ENCODE data around the gene CDH5. TPM values are rescaled to one million over a fixed set of nuclear protein-coding genes. Genes with fewer than 3 reads are reported as not detected.

CDH5 gene
- total and polyA plus RNA-seq, 9 donors = 6.0 to 36.8 (median 13.4) TPM

DNA sequence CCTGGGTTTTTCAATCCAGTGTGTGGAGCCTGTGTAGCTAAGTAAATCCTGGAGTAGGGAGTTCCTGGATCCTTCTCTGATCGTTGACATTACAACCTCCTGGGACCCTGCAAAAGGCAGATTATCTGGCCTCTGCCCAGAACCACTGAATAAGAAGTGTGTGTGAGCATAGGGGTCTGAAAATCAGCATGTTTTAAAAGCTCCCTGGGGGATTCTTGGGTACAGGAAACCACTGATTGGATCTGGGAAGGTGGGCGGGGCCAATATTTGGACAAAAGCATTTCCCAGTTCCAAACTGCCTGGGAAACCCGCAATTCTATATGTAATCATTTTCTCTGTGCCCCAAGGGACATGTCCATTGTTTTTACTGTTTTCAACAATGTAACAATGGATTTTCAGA lies 33.4 kb downstream of the CDH5 start:
- Histone ChIP-seq H3K27ac (no peak overlapping the region), H3K36me3 (no peaks in the 10 kb centered on the region)
- WGBS, 3 donors = 58 to 66% (median 63%) methylated on average over 3 of the region's 3 CpGs

DNA sequence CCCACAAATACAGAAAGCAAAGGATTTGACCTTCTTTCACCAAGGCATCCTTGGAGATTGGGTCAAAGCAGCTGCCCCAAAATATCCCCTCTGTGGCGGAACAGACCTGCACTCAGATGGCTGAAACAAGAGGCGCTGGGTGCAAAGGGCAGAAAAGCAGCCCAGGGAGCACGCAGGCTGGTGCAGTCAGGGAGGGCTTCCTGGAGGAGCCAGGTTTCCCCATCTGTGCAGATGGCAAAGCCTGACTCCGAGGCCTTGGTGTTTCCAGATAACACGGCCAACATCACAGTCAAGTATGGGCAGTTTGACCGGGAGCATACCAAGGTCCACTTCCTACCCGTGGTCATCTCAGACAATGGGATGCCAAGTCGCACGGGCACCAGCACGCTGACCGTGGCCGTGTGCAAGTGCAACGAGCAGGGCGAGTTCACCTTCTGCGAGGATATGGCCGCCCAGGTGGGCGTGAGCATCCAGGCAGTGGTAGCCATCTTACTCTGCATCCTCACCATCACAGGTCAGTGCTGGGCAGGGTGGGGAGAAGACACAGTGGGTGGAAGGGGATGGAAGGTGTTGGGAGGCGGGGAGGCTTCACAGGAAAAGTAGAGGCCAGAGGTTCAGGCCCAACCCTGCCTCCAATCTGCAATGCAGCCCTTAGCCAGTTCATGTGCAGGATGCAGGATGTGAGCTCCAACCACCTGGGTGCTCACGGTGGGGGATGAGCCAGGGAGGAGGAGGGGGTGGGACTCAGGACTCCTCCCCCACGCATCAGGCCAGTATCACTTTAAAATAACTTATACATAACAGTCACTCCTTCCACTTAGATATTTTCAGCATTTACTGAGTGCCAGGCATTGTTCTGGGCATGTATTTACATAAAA lies 34.3 kb downstream of the CDH5 start:
- DNase-seq = no peak
- Histone ChIP-seq H3K9me3 (no peaks in the 10 kb centered on the region), H3K4me1 (ENCODE audit: insufficient read depth) (peaks cover 2% of the 10 kb centered on the region), H3K27me3 (no peaks in the 10 kb centered on the region), H3K36me3 (no peaks in the 10 kb centered on the region), H3K4me3 (no peak overlapping the region), H3K27ac (no peak overlapping the region)
- TF ChIP-seq, protein P1, sequence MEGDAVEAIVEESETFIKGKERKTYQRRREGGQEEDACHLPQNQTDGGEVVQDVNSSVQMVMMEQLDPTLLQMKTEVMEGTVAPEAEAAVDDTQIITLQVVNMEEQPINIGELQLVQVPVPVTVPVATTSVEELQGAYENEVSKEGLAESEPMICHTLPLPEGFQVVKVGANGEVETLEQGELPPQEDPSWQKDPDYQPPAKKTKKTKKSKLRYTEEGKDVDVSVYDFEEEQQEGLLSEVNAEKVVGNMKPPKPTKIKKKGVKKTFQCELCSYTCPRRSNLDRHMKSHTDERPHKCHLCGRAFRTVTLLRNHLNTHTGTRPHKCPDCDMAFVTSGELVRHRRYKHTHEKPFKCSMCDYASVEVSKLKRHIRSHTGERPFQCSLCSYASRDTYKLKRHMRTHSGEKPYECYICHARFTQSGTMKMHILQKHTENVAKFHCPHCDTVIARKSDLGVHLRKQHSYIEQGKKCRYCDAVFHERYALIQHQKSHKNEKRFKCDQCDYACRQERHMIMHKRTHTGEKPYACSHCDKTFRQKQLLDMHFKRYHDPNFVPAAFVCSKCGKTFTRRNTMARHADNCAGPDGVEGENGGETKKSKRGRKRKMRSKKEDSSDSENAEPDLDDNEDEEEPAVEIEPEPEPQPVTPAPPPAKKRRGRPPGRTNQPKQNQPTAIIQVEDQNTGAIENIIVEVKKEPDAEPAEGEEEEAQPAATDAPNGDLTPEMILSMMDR (IDR thresholded peaks at IDR 0.05) = no peak
- TF ChIP-seq EP300 (IDR thresholded peaks at IDR 0.05) (no peak), POLR2A (IDR thresholded peaks at IDR 0.05) (no peak)
- intact Hi-C loops (cut with DNase I) = loop anchor here (10.0 kb wide), 4 partner anchors 84 to 464 kb away; partner anchors contain the start of gene CMTM3 (in 3 of the 4)
- WGBS, 3 donors = 86 to 89% (median 88%) methylated on average over 20 of the region's 20 CpGs

More for the DNA sequence above, 33.4 kb downstream of the CDH5 start:
- Histone ChIP-seq H3K4me1 (ENCODE audit: insufficient read depth) (peaks cover 2% of the 10 kb centered on the region), H3K27me3 (no peaks in the 10 kb centered on the region), H3K9me3 (no peaks in the 10 kb centered on the region), H3K4me3 (no peak overlapping the region)
- no peak for DNase-seq
- no peak for TF ChIP-seq POLR2A (IDR thresholded peaks at IDR 0.05)
- no peak for TF ChIP-seq EP300 (IDR thresholded peaks at IDR 0.05)
- TF ChIP-seq, protein P1 (IDR thresholded peaks at IDR 0.05) = no peak
- intact Hi-C loops (cut with DNase I) = loop anchor here (10.0 kb wide), 4 partner anchors 85 to 465 kb away; partner anchors contain the start of gene CMTM3 (in 3 of the 4)

DNA sequence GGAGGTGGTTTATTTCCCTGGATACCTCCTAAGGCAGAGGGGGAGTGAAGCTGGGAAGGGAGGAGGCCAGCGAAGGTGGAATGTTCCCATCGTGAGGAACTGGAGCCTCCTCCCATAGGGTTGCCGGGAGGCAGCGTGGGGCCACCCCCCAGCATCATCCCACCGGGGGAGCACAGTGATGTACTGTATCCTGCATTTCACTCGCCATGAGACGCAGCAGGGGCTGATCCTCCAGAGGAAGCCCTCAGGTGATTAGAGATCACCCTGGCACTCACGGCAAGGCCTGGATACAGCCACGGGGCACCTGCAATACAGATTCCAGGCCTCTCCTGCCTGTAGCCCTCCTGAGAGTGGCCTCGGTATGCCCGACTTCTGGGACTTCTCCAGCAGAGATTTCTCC lies 35.1 kb downstream of the CDH5 start:
- intact Hi-C loops (cut with DNase I) = loop anchor here (10.0 kb wide), 4 partner anchors 83 to 463 kb away; partner anchors contain the start of gene CMTM3 (in 3 of the 4)
- Histone ChIP-seq H3K27ac (no peak overlapping the region), H3K27me3 (no peaks in the 10 kb centered on the region), H3K9me3 (no peaks in the 10 kb centered on the region), H3K4me3 (no peak overlapping the region), H3K4me1 (ENCODE audit: insufficient read depth) (peaks cover 2% of the 10 kb centered on the region), H3K36me3 (no peaks in the 10 kb centered on the region)
- TF ChIP-seq EP300 (IDR thresholded peaks at IDR 0.05) = no peak
- TF ChIP-seq, protein P1 (IDR thresholded peaks at IDR 0.05) = no peak
- no peak for TF ChIP-seq POLR2A (IDR thresholded peaks at IDR 0.05)
- no peak for DNase-seq
- 61 to 71% (median 64%) methylated on average over 11 of the region's 11 CpGs for WGBS, 3 donors

- Histone ChIP-seq H3K9me3 (no peaks in the 10 kb centered on the region), H3K4me1 (ENCODE audit: insufficient read depth) (peaks cover 2% of the 10 kb centered on the region), H3K36me3 (no peaks in the 10 kb centered on the region), H3K4me3 (no peak overlapping the region), H3K27me3 (no peaks in the 10 kb centered on the region), H3K27ac (no peak overlapping the region)
- WGBS, 3 donors = 63 to 83% (median 80%) methylated on average over 7 to 12 of the region's 12 CpGs
- intact Hi-C loops (cut with DNase I) = loop anchor here (10.0 kb wide), 4 partner anchors 83 to 463 kb away; partner anchors contain the start of gene CMTM3 (in 3 of the 4)
- DNase-seq = no peak
- TF ChIP-seq POLR2A (IDR thresholded peaks at IDR 0.05) (no peak), EP300 (IDR thresholded peaks at IDR 0.05) (no peak)
- TF ChIP-seq, protein P1 (IDR thresholded peaks at IDR 0.05) = no peak
Measured at GRCh38 chr16:66402166-66402565, 35.7 kb downstream of the CDH5 start.
